Lower leg skin (tissue), 4 donors: Measurements from ENCODE around the gene ZRANB1. TPM values are rescaled to one million over a fixed set of nuclear protein-coding genes. Genes with fewer than 3 reads are reported as not detected.
A peak's percentile ranks its signal among the peaks of the same experiment; 100 is the strongest.

Experiments used
- DNase-seq, 2 donors: peaks; one replicate each; pipeline ENCODE4 v3.0.0-alpha.2; 2019; ENCODE audit warnings: low spot score in 2 of 2
- H3K4me3 ChIP-seq: fragments of 200-600 bp; sonication (generic); 2 replicates; pipeline ENCODE4 v1.5.1; 2017; ENCODE audit warnings: mild to moderate bottlenecking, low read depth; ENCODE audit not compliant: poor library complexity, severe bottlenecking
- POLR2A ChIP-seq, 2 donors: fragments of 450-650 bp; IDR thresholded peaks; one replicate each; pipeline ENCODE4 v1.6.1; 2016 to 2017; ENCODE audit warnings: antibody characterized with exemption in 2 of 2, mild to moderate bottlenecking in 1 of 2, moderate library complexity in 1 of 2
- WGBS, 2 donors: methylation state at CpG; one replicate each; pipeline ENCODE4 v1.1.5; 2018; 5-methylcytosine and 5-hydroxymethylcytosine counted together
- intact Hi-C: fragments of 100-400 bp; cut with DNase I; formaldehyde crosslinking; loops from one replicate; pipeline ENCODE4 v1.15.0; 2023; ENCODE audit warnings: low total_unique reads
- total RNA-seq, 4 donors: library from RNA; depleted of rRNA; stranded (reverse); fragments of >200 nt; gene quantifications; one replicate each; pipeline ENCODE4 v1.1.0, GENCODE V29; 2016
- TF ChIP-seq, protein P1 (sequence below), 3 donors: fragments of 450-650 bp; IDR thresholded peaks; one replicate each; pipeline ENCODE4 v1.5.1; 2016; ENCODE audit warnings: antibody characterized with exemption in 3 of 3, mild to moderate bottlenecking in 3 of 3, moderate library complexity in 2 of 3

Gene ZRANB1
- total RNA-seq, 4 donors from 2014 or later, result 26.5 to 40.6 (median 35.0) TPM

GRCh38 chr10:125020386-125020785 lies 78.5 kb downstream of the ZRANB1 start:
- intact Hi-C loops, result no loop called here
- DNase-seq, result no peak
- TF ChIP-seq, protein P1, sequence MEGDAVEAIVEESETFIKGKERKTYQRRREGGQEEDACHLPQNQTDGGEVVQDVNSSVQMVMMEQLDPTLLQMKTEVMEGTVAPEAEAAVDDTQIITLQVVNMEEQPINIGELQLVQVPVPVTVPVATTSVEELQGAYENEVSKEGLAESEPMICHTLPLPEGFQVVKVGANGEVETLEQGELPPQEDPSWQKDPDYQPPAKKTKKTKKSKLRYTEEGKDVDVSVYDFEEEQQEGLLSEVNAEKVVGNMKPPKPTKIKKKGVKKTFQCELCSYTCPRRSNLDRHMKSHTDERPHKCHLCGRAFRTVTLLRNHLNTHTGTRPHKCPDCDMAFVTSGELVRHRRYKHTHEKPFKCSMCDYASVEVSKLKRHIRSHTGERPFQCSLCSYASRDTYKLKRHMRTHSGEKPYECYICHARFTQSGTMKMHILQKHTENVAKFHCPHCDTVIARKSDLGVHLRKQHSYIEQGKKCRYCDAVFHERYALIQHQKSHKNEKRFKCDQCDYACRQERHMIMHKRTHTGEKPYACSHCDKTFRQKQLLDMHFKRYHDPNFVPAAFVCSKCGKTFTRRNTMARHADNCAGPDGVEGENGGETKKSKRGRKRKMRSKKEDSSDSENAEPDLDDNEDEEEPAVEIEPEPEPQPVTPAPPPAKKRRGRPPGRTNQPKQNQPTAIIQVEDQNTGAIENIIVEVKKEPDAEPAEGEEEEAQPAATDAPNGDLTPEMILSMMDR (IDR thresholded peaks at IDR 0.05), result no peak
- no peak for TF ChIP-seq POLR2A (IDR thresholded peaks at IDR 0.05)
- WGBS, 2 donors, result 96 to 98% methylated on average over 17 of the region's 17 CpGs
- no peak overlapping the region for H3K4me3 ChIP-seq

DNA sequence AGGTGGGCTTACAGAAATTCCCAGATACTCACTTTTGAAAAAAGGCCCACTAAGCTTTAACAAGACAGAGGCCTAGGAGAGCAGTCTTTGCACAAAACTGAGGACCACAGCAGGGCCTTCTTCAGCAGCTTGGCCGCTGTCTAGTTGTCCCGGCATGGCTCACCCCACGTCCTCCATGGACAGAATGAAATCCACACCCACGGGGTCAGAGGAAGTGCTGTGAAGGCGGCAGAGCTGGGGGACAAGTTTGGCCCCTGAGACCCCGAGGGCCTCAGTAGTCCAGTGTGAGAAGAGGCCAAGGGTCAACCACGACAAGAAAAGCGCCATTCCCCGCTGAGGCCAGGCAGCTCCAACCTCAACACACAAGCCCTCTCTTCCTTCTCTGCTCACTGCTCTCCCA lies 78.9 kb downstream of the ZRANB1 start:
- intact Hi-C loops, result no loop called here
- 91 to 97% methylated on average over 9 of the region's 9 CpGs for WGBS, 2 donors
- no peak for TF ChIP-seq POLR2A (IDR thresholded peaks at IDR 0.05)
- TF ChIP-seq, protein P1 (IDR thresholded peaks at IDR 0.05), result no peak
- H3K4me3 ChIP-seq, result no peak overlapping the region
- DNase-seq, result no peak

DNA sequence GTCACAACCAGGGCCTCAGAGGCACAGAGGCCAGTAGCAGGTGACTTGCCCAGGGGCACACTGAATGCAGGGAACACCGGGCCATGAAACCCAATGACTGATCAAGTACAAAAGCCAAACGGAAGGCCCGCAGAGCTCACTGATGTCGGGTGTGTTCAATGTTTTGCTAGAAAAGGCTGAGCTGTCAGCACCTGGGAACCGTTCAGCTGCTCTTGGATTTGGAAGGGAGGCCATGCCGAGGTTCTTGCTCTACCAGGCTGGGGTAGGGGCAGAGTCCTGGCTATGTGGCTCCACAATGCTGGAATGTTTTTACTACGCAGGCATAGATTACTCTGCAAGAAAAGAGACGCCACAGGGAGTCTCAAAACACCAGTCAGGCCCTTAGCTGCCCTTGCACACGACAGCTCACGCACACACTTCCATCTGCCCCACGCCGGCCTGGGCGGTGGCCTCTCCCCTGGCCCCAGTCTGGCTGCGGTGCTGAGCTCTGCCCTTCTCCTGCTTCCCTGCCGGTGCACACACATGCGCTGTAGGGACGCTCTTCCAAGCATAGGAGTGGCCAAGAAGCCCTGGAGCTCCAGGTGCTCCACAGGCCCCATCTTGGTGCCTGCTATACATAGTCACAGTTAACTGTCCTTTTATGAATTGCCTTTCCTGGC lies 79.9 kb downstream of the ZRANB1 start:
- intact Hi-C loops, result no loop called here
- WGBS, 2 donors, result 89% methylated on average over 17 of the region's 17 CpGs
- TF ChIP-seq, protein P1 (IDR thresholded peaks at IDR 0.05), result no peak
- TF ChIP-seq POLR2A (IDR thresholded peaks at IDR 0.05), result no peak
- DNase-seq, result no peak
- no peak overlapping the region for H3K4me3 ChIP-seq

DNA sequence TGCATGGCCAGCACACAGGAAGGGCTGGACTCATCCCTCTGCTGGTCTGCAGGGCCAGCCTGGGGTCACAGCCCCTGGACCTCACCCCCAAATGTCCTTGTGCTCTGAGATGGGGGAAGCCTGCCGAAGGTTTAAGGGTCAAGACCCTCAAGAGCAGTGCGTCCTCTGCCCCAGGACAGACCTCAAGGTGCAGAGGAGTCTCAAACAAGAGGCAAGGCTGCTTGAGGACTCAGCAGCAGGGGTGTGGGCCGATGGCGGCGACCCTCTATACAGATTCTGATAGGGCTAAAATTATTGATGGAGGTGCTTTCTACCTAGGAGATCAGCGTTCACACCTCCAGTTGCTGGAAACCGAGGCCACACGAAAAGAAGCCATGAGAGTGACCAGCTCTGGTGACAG lies 80.7 kb downstream of the ZRANB1 start:
- intact Hi-C loops, result no loop called here
- TF ChIP-seq, protein P1 (IDR thresholded peaks at IDR 0.05), result no peak
- no peak for TF ChIP-seq POLR2A (IDR thresholded peaks at IDR 0.05)
- no peak for DNase-seq
- no peak overlapping the region for H3K4me3 ChIP-seq
- WGBS, 2 donors, result 99% methylated on average over 8 of the region's 8 CpGs

- WGBS, 2 donors, result 77 to 85% methylated on average over 9 to 17 of the region's 21 CpGs
- TF ChIP-seq POLR2A (IDR thresholded peaks at IDR 0.05), result no peak
These were observed 81.3 kb downstream of the ZRANB1 start for GRCh38 chr10:125023255-125023654.

DNA sequence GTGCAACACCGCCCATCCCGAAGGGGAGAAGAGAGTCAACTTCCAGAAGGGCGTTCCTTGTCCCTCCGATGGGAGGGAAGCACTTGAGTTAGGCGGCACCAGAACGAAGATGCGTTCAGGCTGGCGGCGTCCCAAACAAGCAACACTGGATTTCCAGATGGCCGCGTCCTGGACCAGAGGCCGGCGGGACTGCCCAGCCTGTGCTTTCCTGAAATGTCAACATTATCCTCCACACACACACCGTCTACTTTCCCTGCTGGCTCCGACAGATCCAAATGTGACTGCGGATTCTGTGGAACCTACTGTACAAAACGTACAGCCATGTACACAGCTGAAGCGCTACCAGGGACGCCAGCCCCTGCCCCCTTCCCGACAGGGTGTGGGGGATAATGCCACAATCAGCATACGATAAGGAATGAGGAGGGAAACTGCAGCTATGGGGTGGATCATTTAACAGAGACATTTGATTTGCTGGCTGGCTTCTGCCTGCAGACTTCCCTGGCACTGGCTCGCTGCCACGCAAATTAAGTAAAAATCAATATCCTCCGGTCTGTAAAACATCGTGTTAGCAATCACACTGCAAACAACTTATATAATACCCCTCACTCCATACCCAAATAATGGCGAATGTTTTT lies 82.1 kb downstream of the ZRANB1 start:
- no peak overlapping the region for H3K4me3 ChIP-seq
- 27 to 41% methylated on average over 26 of the region's 26 CpGs for WGBS, 2 donors
- no peak for TF ChIP-seq POLR2A (IDR thresholded peaks at IDR 0.05)
- TF ChIP-seq, protein P1 (IDR thresholded peaks at IDR 0.05), result no peak
- intact Hi-C loops, result no loop called here
- peak; percentile 54 to 93 for DNase-seq

More at GRCh38 chr10:125023255-125023654, 81.3 kb downstream of the ZRANB1 start:
- no peak for DNase-seq
- no peak overlapping the region for H3K4me3 ChIP-seq
- intact Hi-C loops, result no loop called here
